ENCODE measurements around the gene TFCP2. TPM values are rescaled to one million over a fixed set of nuclear protein-coding genes. Genes with fewer than 3 reads are reported as not detected.

TFCP2 gene
- total RNA-seq, 1 donor from 2014 or later: 30.2 TPM

GRCh38 chr12:51075390-51075789, 97.5 kb downstream of the TFCP2 start:
- TF ChIP-seq CTCF (IDR thresholded peaks at IDR 0.05): no peak
- intact Hi-C loops (cut with DNase I): no loop called here
- no peak overlapping the region for H3K27ac ChIP-seq
- ATAC-seq (no peak), DNase-seq (no peak)
- no peaks in the 10 kb centered on the region for H3K27me3 ChIP-seq (ENCODE audit: low read depth)
- H3K36me3 ChIP-seq: peaks cover 54% of the 10 kb centered on the region
- no peaks in the 10 kb centered on the region for H3K9me3 ChIP-seq
- H3K4me3 ChIP-seq: no peak overlapping the region
- H3K4me1 ChIP-seq: peaks cover 23% of the 10 kb centered on the region

GRCh38 chr12:51071663-51072062, 101.3 kb downstream of the TFCP2 start:
- Histone ChIP-seq H3K36me3 (peaks cover 86% of the 10 kb centered on the region), H3K27me3 (ENCODE audit: low read depth) (no peaks in the 10 kb centered on the region), H3K4me3 (no peak overlapping the region), H3K4me1 (peaks cover 6% of the 10 kb centered on the region), H3K27ac (no peak overlapping the region), H3K9me3 (no peaks in the 10 kb centered on the region)
- DNase-seq (no peak), ATAC-seq (no peak)
- intact Hi-C loops (cut with DNase I): no loop called here
- no peak for TF ChIP-seq CTCF (IDR thresholded peaks at IDR 0.05)

GRCh38 chr12:51070004-51070403, 102.9 kb downstream of the TFCP2 start:
- H3K9me3 ChIP-seq: no peaks in the 10 kb centered on the region
- H3K4me1 ChIP-seq: no peaks in the 10 kb centered on the region
- no peaks in the 10 kb centered on the region for H3K27me3 ChIP-seq (ENCODE audit: low read depth)
- no peak for TF ChIP-seq CTCF (IDR thresholded peaks at IDR 0.05)
- DNase-seq: no peak
- peak; percentile 67 to 80 for ATAC-seq
- H3K27ac ChIP-seq: no peak overlapping the region
- peaks cover 97% of the 10 kb centered on the region for H3K36me3 ChIP-seq
- H3K4me3 ChIP-seq: no peak overlapping the region
- intact Hi-C loops (cut with DNase I): no loop called here

GRCh38 chr12:51067771-51068170, 105.2 kb downstream of the TFCP2 start:
- no peaks in the 10 kb centered on the region for H3K27me3 ChIP-seq (ENCODE audit: low read depth)
- H3K36me3 ChIP-seq: peaks cover 98% of the 10 kb centered on the region
- intact Hi-C loops (cut with DNase I): no loop called here
- no peak overlapping the region for H3K27ac ChIP-seq
- TF ChIP-seq CTCF (IDR thresholded peaks at IDR 0.05): no peak
- no peak for DNase-seq
- no peaks in the 10 kb centered on the region for H3K9me3 ChIP-seq
- no peak for ATAC-seq
- H3K4me1 ChIP-seq: no peaks in the 10 kb centered on the region
- H3K4me3 ChIP-seq: no peak overlapping the region

GRCh38 chr12:51067229-51067628, 105.7 kb downstream of the TFCP2 start:
- Histone ChIP-seq H3K27me3 (ENCODE audit: low read depth) (no peaks in the 10 kb centered on the region), H3K27ac (no peak overlapping the region), H3K36me3 (peaks cover 98% of the 10 kb centered on the region), H3K4me3 (no peak overlapping the region), H3K4me1 (no peaks in the 10 kb centered on the region), H3K9me3 (no peaks in the 10 kb centered on the region)
- no peak for TF ChIP-seq CTCF (IDR thresholded peaks at IDR 0.05)
- ATAC-seq (no peak), DNase-seq (no peak)
- intact Hi-C loops (cut with DNase I): no loop called here

GRCh38 chr12:51065530-51065929, 107.4 kb downstream of the TFCP2 start:
- ATAC-seq: no peak
- H3K27ac ChIP-seq: no peak overlapping the region
- no peak overlapping the region for H3K4me3 ChIP-seq
- no peaks in the 10 kb centered on the region for H3K27me3 ChIP-seq (ENCODE audit: low read depth)
- no peaks in the 10 kb centered on the region for H3K4me1 ChIP-seq
- intact Hi-C loops (cut with DNase I): no loop called here
- no peak for TF ChIP-seq CTCF (IDR thresholded peaks at IDR 0.05)
- DNase-seq: no peak
- peaks cover 98% of the 10 kb centered on the region for H3K36me3 ChIP-seq
- H3K9me3 ChIP-seq: no peaks in the 10 kb centered on the region

Measured in lower lobe of right lung (tissue), 2 donors.